ENCODE results near the gene NIFK.

Gene NIFK

GRCh38 chr2:121736462-121737336 is at the start of gene NIFK:
NIFK (minus strand) TSS chr2:121736875; CDS start chr2:121736850, 25 bp downstream.
- H3K9ac ChIP-seq (ENCODE audit: low read length in 2 of 2): peak within 1 kb of the TSS; percentile 94 to 99
- no peaks in the 10 kb centered on the region for H3K27me3 ChIP-seq (ENCODE audit: control insufficient read depth in 1 of 2, insufficient read depth in 2 of 2, low read length in 2 of 2)
- H3K4me1 ChIP-seq (ENCODE audit: control insufficient read depth, insufficient read depth, low read length): peaks cover 7% of the 10 kb centered on the region
- H3K27ac ChIP-seq (ENCODE audit: low read length): peak within 1 kb of the TSS; percentile 78
- H3K4me3 ChIP-seq (ENCODE audit: low read length in 2 of 2): peak within 1 kb of the TSS; percentile 94 to 99
- no peaks in the 10 kb centered on the region for H3K9me3 ChIP-seq (ENCODE audit: control insufficient read depth in 2 of 2, low read length in 2 of 2)
- H3K36me3 ChIP-seq (ENCODE audit: control insufficient read depth in 2 of 2, insufficient read depth in 2 of 2, low read length in 2 of 2): peaks cover 3 to 10% of the 10 kb centered on the region in 2 donors

GRCh38 chr2:121783180-121783579 is 46.5 kb upstream of the NIFK start:
- H3K9me3 ChIP-seq (ENCODE audit: control insufficient read depth in 2 of 2, low read length in 2 of 2): no peaks in the 10 kb centered on the region
- H3K4me1 ChIP-seq (ENCODE audit: control insufficient read depth, insufficient read depth, low read length): no peaks in the 10 kb centered on the region

GRCh38 chr2:121778741-121779487 is 42.2 kb upstream of the NIFK start:
- Histone ChIP-seq H3K27ac (ENCODE audit: low read length) (no peak overlapping the region), H3K9ac (ENCODE audit: low read length in 2 of 2) (no peak overlapping the region), H3K4me3 (ENCODE audit: low read length in 2 of 2) (no peak overlapping the region), H3K27me3 (ENCODE audit: control insufficient read depth in 1 of 2, insufficient read depth in 2 of 2, low read length in 2 of 2) (no peaks in the 10 kb centered on the region), H3K9me3 (ENCODE audit: control insufficient read depth in 2 of 2, low read length in 2 of 2) (no peaks in the 10 kb centered on the region), H3K4me1 (ENCODE audit: control insufficient read depth, insufficient read depth, low read length) (no peaks in the 10 kb centered on the region), H3K36me3 (ENCODE audit: control insufficient read depth in 2 of 2, insufficient read depth in 2 of 2, low read length in 2 of 2) (no peaks in the 10 kb centered on the region)

More at GRCh38 chr2:121783180-121783579, 46.5 kb upstream of the NIFK start:
- H3K36me3 ChIP-seq (ENCODE audit: control insufficient read depth in 2 of 2, insufficient read depth in 2 of 2, low read length in 2 of 2): no peaks in the 10 kb centered on the region
- H3K27me3 ChIP-seq (ENCODE audit: control insufficient read depth in 1 of 2, insufficient read depth in 2 of 2, low read length in 2 of 2): peaks cover 0 to 2% of the 10 kb centered on the region in 2 donors
- H3K9ac ChIP-seq (ENCODE audit: low read length in 2 of 2): no peak overlapping the region
- no peak overlapping the region for H3K4me3 ChIP-seq (ENCODE audit: low read length in 2 of 2)
- H3K27ac ChIP-seq (ENCODE audit: low read length): no peak overlapping the region

- Histone ChIP-seq H3K27me3 (ENCODE audit: control insufficient read depth in 1 of 2, insufficient read depth in 2 of 2, low read length in 2 of 2) (no peaks in the 10 kb centered on the region), H3K36me3 (ENCODE audit: control insufficient read depth in 2 of 2, insufficient read depth in 2 of 2, low read length in 2 of 2) (no peaks in the 10 kb centered on the region), H3K9ac (ENCODE audit: low read length in 2 of 2) (no peak overlapping the region), H3K9me3 (ENCODE audit: control insufficient read depth in 2 of 2, low read length in 2 of 2) (no peaks in the 10 kb centered on the region), H3K27ac (ENCODE audit: low read length) (no peak overlapping the region), H3K4me3 (ENCODE audit: low read length in 2 of 2) (no peak overlapping the region), H3K4me1 (ENCODE audit: control insufficient read depth, insufficient read depth, low read length) (no peaks in the 10 kb centered on the region)
Observed at GRCh38 chr2:121777699-121778058, 41.0 kb upstream of the NIFK start.

- no peaks in the 10 kb centered on the region for H3K27me3 ChIP-seq (ENCODE audit: control insufficient read depth in 1 of 2, insufficient read depth in 2 of 2, low read length in 2 of 2)
- no peaks in the 10 kb centered on the region for H3K36me3 ChIP-seq (ENCODE audit: control insufficient read depth in 2 of 2, insufficient read depth in 2 of 2, low read length in 2 of 2)
- H3K4me1 ChIP-seq (ENCODE audit: control insufficient read depth, insufficient read depth, low read length): no peaks in the 10 kb centered on the region
- H3K27ac ChIP-seq (ENCODE audit: low read length): no peak overlapping the region
- no peak overlapping the region for H3K4me3 ChIP-seq (ENCODE audit: low read length in 2 of 2)
- H3K9ac ChIP-seq (ENCODE audit: low read length in 2 of 2): no peak overlapping the region
- no peaks in the 10 kb centered on the region for H3K9me3 ChIP-seq (ENCODE audit: control insufficient read depth in 2 of 2, low read length in 2 of 2)
Observed at GRCh38 chr2:121776885-121777698, 40.4 kb upstream of the NIFK start.

- Histone ChIP-seq H3K27me3 (ENCODE audit: control insufficient read depth in 1 of 2, insufficient read depth in 2 of 2, low read length in 2 of 2) (no peaks in the 10 kb centered on the region), H3K27ac (ENCODE audit: low read length) (no peak overlapping the region), H3K4me3 (ENCODE audit: low read length in 2 of 2) (no peak overlapping the region)
Observed at GRCh38 chr2:121776361-121776760, 39.7 kb upstream of the NIFK start.

GRCh38 chr2:121774235-121774634 is 37.6 kb upstream of the NIFK start:
- Histone ChIP-seq H3K4me1 (ENCODE audit: control insufficient read depth, insufficient read depth, low read length) (peaks cover 5% of the 10 kb centered on the region), H3K27me3 (ENCODE audit: control insufficient read depth in 1 of 2, insufficient read depth in 2 of 2, low read length in 2 of 2) (no peaks in the 10 kb centered on the region), H3K9ac (ENCODE audit: low read length in 2 of 2) (no peak overlapping the region)

More at GRCh38 chr2:121776361-121776760, 39.7 kb upstream of the NIFK start:
- Histone ChIP-seq H3K4me1 (ENCODE audit: control insufficient read depth, insufficient read depth, low read length) (peaks cover 5% of the 10 kb centered on the region), H3K9me3 (ENCODE audit: control insufficient read depth in 2 of 2, low read length in 2 of 2) (no peaks in the 10 kb centered on the region), H3K9ac (ENCODE audit: low read length in 2 of 2) (no peak overlapping the region), H3K36me3 (ENCODE audit: control insufficient read depth in 2 of 2, insufficient read depth in 2 of 2, low read length in 2 of 2) (peaks cover 0 to under 1% of the 10 kb centered on the region in 2 donors)

GRCh38 chr2:121771976-121772742 is 35.5 kb upstream of the NIFK start:
- H3K27me3 ChIP-seq (ENCODE audit: control insufficient read depth in 1 of 2, insufficient read depth in 2 of 2, low read length in 2 of 2): no peaks in the 10 kb centered on the region
- H3K9ac ChIP-seq (ENCODE audit: low read length in 2 of 2): no peak overlapping the region
- peaks cover 5% of the 10 kb centered on the region for H3K4me1 ChIP-seq (ENCODE audit: control insufficient read depth, insufficient read depth, low read length)
- no peak overlapping the region for H3K27ac ChIP-seq (ENCODE audit: low read length)
- no peak overlapping the region for H3K4me3 ChIP-seq (ENCODE audit: low read length in 2 of 2)
- no peaks in the 10 kb centered on the region for H3K9me3 ChIP-seq (ENCODE audit: control insufficient read depth in 2 of 2, low read length in 2 of 2)
- peaks cover under 1 to 12% of the 10 kb centered on the region in 2 donors for H3K36me3 ChIP-seq (ENCODE audit: control insufficient read depth in 2 of 2, insufficient read depth in 2 of 2, low read length in 2 of 2)

More at GRCh38 chr2:121774235-121774634, 37.6 kb upstream of the NIFK start:
- H3K36me3 ChIP-seq (ENCODE audit: control insufficient read depth in 2 of 2, insufficient read depth in 2 of 2, low read length in 2 of 2): peaks cover 0 to 4% of the 10 kb centered on the region in 2 donors
- no peak overlapping the region for H3K27ac ChIP-seq (ENCODE audit: low read length)
- no peak overlapping the region for H3K4me3 ChIP-seq (ENCODE audit: low read length in 2 of 2)
- H3K9me3 ChIP-seq (ENCODE audit: control insufficient read depth in 2 of 2, low read length in 2 of 2): no peaks in the 10 kb centered on the region

GRCh38 chr2:121768143-121768755 is 31.6 kb upstream of the NIFK start:
- Histone ChIP-seq H3K9ac (ENCODE audit: low read length in 2 of 2) (no peak overlapping the region), H3K36me3 (ENCODE audit: control insufficient read depth in 2 of 2, insufficient read depth in 2 of 2, low read length in 2 of 2) (peaks cover 30 to 39% of the 10 kb centered on the region in 2 donors)

More at GRCh38 chr2:121768143-121768755, 31.6 kb upstream of the NIFK start:
- H3K27ac ChIP-seq (ENCODE audit: low read length): no peak overlapping the region
- H3K9me3 ChIP-seq (ENCODE audit: control insufficient read depth in 2 of 2, low read length in 2 of 2): no peaks in the 10 kb centered on the region
- peaks cover 5% of the 10 kb centered on the region for H3K4me1 ChIP-seq (ENCODE audit: control insufficient read depth, insufficient read depth, low read length)
- no peak overlapping the region for H3K4me3 ChIP-seq (ENCODE audit: low read length in 2 of 2)
- H3K27me3 ChIP-seq (ENCODE audit: control insufficient read depth in 1 of 2, insufficient read depth in 2 of 2, low read length in 2 of 2): no peaks in the 10 kb centered on the region
